Fibroblast of skin of left quadriceps (primary cell): ENCODE data around the gene GLOD5.

Experiments used
- DNase-seq, 2 experiments: peaks; one replicate each; pipeline ENCODE4 v3.0.0-alpha.2; 2013; ENCODE audit warnings: low read depth in 2 of 2

Gene GLOD5

GRCh38 chrX:48761674-48762471 is at the start of gene GLOD5:
Gene GLOD5 (plus strand): TSS chrX:48761747. CDS start chrX:48761791, 44 bp downstream.
- no peak for DNase-seq

- DNase-seq: no peak
These were observed 49.5 kb upstream of the GLOD5 start for GRCh38 chrX:48711929-48712505.

GRCh38 chrX:48713847-48714246 is 47.7 kb upstream of the GLOD5 start:
- no peak for DNase-seq

GRCh38 chrX:48714573-48714972 is 47.0 kb upstream of the GLOD5 start:
- DNase-seq: no peak

- peak in 1 of 2 experiments; percentile 9 for DNase-seq
These were observed 46.5 kb upstream of the GLOD5 start for GRCh38 chrX:48715072-48715471.

- no peak for DNase-seq
These were observed 45.6 kb upstream of the GLOD5 start for GRCh38 chrX:48715876-48716502.

GRCh38 chrX:48719958-48720357 is 41.6 kb upstream of the GLOD5 start:
- no peak for DNase-seq

- DNase-seq: no peak
These were observed 40.8 kb upstream of the GLOD5 start for GRCh38 chrX:48720577-48721250.

- no peak for DNase-seq
These were observed 39.6 kb upstream of the GLOD5 start for GRCh38 chrX:48721916-48722315.

GRCh38 chrX:48726596-48726995 is 35.0 kb upstream of the GLOD5 start:
- DNase-seq: no peak

GRCh38 chrX:48728653-48729052 is 32.9 kb upstream of the GLOD5 start:
- no peak for DNase-seq

GRCh38 chrX:48736303-48736702 is 25.2 kb upstream of the GLOD5 start:
- DNase-seq: no peak

GRCh38 chrX:48736878-48737212 is 24.7 kb upstream of the GLOD5 start:
- no peak for DNase-seq

- DNase-seq: peak; percentile 93 to 95
These were observed 24.2 kb upstream of the GLOD5 start for GRCh38 chrX:48737213-48737938.

GRCh38 chrX:48737940-48738339 is 23.6 kb upstream of the GLOD5 start:
- DNase-seq: no peak

- no peak for DNase-seq
These were observed 19.7 kb upstream of the GLOD5 start for GRCh38 chrX:48741834-48742233.

GRCh38 chrX:48745222-48745621 is 16.3 kb upstream of the GLOD5 start:
- DNase-seq: no peak

- no peak for DNase-seq
These were observed 14.0 kb upstream of the GLOD5 start for GRCh38 chrX:48747415-48748016.

- no peak for DNase-seq
These were observed 12.4 kb upstream of the GLOD5 start for GRCh38 chrX:48749182-48749581.

GRCh38 chrX:48751343-48751742 is 10.2 kb upstream of the GLOD5 start:
- no peak for DNase-seq

- DNase-seq: no peak
These were observed 9.0 kb upstream of the GLOD5 start for GRCh38 chrX:48752498-48752897.
